GM04504 (cell line): ENCODE data around the gene FCN2.

ENCODE experiments used
- DNase-seq: peaks from one replicate; pipeline ENCODE4 v3.0.0-alpha.2; 2012; ENCODE audit warnings: low read depth

Gene FCN2

DNA sequence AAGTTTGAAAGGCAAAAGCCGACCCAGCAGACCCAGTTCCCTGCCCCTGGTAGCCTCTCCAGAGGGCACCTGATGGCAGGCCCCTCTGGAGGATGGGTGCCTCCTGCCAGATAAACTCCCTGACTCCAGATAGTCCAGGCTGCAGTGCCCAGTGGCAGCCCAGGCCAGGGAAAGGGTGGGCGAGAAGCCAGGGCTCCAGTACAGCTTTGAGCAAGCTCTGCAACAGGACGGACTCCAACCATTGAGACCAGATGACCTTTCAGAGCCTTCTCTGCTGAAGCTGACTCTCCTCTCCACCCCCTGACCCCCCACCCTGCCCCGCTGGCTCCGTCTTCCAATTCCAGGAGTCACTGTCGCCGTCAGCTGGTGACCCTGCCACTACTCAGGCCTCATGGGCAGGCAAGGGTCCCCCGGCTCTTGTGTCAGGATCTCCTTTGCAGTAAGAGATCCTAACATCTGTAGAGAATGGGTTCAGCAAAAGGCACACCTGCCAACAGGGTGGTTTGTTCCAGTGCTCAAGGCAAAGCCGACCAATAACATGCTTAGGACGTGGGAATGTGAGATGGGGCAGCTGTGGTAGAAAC is 52.6 kb downstream of the FCN2 start:
- no peak for DNase-seq

- DNase-seq, result no peak
These were observed 54.5 kb downstream of the FCN2 start for GRCh38 chr9:134935056-134935640.

- no peak for DNase-seq
These were observed 55.2 kb downstream of the FCN2 start for GRCh38 chr9:134935701-134936345.

DNA sequence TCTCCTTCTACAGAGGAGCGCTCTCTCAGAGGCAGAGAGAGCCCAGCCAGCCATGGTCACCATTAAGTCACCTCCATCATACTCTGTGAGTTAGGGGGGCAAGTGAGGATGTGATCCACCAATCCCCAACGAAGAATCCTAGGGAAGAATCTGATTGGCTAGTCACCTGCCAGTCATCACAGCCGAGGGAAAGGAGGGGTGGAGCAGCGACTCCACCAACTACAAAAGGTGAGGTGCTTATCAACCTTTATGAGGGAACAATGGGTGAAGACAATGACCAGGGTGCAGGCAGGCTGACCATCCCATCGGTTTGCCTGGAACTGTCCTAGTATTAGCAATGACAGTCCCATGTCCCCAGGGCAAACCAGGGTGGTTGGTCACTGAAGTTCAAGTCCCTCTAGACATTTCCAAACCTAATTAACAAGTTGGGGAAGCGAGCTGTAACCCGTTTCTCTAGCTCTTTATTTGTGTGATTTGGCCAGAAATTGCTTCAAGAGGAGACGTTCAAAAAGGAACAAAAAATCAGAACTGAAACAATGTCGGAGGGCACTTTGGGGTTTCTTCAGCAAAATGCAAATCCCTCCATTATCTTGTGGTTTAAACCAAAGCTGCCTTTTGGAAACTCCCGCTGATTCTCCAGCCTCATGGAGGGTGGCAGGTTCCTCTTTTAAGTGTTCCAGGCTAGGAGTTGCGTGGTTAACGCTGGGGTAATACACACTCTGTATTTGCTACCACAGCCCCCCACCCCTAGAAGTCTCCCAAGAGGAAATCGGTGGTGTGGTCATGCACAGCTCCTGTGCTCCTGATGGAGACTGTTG is 55.9 kb downstream of the FCN2 start:
- no peak for DNase-seq
